Astrocyte of the hippocampus (primary cell): ENCODE results near the gene ATP6V1A.

Experiments
- DNase-seq: peaks from one replicate; pipeline ENCODE4 v3.0.0; 2011; ENCODE audit warnings: low read depth, low spot score

Gene ATP6V1A

GRCh38 chr3:113746548-113747282 lies at the start of gene ATP6V1A:
TSS of gene ATP6V1A (plus strand) at chr3:113747035. CDS start at chr3:113778754, 31,719 bp downstream.
- peak; percentile 96 for DNase-seq

DNA sequence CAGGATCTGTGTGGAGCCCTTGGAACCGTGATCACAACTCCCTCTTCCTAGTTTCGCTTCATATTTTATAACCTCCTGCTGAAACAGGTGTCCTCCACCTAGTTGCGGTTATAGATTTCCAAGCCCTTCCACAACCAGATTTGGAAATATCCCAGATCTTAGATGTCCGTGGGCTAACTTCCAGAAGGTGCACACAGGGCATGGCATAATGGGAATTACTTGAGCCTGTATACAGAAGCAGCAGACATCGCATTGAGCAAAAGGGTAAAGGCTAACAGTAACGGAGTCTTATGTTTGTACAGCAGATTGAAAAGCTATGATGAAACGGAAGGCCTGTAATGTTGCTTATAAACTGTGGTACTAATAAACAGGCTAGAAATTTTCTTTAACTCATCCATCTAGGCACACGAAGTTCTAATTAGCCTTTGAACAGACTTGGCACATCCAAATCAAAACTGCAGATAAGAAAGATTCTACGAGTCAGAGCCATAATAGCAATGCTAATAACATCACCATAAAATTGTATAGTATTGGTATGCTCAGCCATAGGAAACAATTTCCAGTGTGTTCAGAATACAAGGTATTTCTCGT lies 49.2 kb upstream of the ATP6V1A start:
- no peak for DNase-seq

- DNase-seq: no peak
Measured at GRCh38 chr3:113698213-113698742, 48.6 kb upstream of the ATP6V1A start.

DNA sequence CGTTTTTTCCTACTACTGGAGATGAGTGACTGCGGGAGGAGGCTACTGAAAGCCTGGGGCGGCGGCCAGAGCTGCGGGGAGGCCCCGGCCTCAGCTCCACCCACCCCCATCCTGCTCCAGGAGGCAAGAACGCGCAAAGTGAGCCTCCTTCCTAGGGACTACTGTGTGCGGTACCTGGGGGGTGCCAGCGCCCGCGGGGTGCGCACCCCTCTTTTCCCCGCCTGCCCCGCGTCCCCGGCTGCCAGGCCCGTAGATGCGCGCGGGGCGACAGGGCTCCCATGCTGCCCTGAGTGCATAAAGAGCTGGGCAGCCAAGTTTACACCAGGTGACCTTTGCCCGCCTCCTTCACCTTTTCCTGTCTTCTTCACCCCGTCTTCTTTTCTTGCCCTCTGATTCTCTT lies 47.9 kb upstream of the ATP6V1A start:
- peak; percentile 11 for DNase-seq

- DNase-seq: no peak
Measured at GRCh38 chr3:113707835-113708234, 39.0 kb upstream of the ATP6V1A start.

DNA sequence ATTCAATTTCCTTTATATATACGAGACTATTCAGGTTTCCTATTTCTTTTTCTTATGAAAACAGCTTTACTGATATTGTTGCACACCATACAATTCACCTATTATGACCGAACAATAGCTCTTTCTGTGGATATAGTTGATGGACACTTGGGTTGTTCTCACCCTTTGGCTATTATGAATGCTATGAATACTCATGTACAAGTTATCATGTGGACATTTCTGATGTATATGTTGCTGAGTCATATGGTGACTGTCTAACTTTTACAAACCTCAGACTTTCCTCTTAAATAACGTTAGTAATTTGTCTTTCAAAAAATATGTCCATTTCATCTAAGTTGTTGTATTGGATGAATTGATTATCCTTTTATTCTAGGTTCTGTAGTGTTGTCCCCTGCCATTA lies 34.7 kb upstream of the ATP6V1A start:
- DNase-seq: no peak

DNA sequence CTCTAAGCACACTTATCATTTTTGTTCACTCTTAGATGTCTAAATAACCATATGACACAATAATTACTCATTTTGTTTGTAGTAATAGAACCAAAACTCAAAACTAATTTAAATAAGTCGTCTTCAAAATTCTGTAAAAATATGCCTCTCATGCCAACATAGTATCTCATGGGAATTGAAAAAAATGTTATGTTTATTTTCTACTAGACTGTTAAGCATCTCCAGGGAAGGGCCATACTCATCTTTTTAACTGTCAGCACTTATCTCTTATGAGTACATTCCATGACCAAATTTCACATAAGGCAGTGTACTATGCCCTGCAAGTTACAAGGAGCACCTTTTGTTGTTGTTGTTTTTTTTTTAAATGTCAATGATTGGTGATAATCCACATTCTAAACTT lies 32.1 kb upstream of the ATP6V1A start:
- DNase-seq: no peak

GRCh38 chr3:113717308-113717707 lies 29.5 kb upstream of the ATP6V1A start:
- no peak for DNase-seq

DNA sequence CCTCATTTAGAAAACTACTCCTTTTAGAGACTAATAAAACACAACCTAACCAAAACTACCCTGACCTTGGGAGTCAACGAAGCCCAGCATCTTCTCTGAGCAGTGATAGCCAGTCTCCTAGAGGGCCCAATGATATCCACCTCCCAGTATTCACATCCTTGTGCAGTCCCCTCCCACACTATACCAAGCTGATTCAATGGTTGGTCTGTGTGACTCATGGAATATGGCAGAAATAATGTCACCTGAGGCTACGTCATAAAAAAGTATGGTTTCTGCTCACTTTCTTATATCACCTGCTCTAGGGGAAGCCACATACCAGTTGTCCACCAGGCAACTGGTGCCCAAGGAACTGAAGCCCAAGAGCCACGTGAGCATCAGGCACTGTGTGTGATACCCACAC lies 29.0 kb upstream of the ATP6V1A start:
- DNase-seq: no peak

DNA sequence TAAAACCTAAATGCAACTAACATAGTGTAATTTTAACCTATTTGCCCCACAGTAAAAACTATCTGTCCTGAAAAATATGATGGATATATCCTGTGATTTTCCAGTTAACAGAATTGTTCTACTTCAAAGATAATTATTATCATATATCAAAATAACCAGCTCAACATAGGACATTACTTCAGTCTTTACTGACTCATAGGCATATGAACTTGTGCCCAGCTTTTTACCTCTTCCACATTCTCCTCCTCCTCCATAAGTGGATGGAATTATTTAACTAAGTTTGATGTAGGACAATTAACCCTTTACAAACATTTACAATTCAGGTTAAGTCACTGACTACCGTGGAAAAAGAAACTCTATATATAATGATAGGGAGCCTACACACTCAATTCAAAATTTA lies 27.5 kb upstream of the ATP6V1A start:
- DNase-seq: no peak

- DNase-seq: no peak
Measured at GRCh38 chr3:113719758-113720157, 27.1 kb upstream of the ATP6V1A start.

DNA sequence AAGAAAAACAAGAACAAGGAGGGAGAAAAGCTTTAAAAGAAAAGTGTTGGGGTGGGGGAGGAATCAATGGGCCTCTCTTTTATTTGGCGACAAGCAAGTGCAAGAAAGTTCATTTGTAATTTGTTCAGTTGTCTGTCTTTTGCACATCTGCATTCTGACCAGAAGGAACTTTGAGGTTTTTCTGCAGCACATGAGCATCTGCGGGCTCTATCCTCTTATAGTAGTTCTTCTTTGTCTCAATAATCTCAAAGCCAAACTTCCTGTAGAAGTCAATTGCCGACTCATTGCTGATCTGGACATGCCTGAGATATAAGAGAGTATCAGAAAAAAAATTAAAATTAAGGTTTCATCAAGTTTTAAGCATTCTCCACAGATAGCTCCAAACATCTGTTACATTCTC lies 25.2 kb upstream of the ATP6V1A start:
- no peak for DNase-seq

- DNase-seq: no peak
Measured at GRCh38 chr3:113728661-113729060, 18.2 kb upstream of the ATP6V1A start.

DNA sequence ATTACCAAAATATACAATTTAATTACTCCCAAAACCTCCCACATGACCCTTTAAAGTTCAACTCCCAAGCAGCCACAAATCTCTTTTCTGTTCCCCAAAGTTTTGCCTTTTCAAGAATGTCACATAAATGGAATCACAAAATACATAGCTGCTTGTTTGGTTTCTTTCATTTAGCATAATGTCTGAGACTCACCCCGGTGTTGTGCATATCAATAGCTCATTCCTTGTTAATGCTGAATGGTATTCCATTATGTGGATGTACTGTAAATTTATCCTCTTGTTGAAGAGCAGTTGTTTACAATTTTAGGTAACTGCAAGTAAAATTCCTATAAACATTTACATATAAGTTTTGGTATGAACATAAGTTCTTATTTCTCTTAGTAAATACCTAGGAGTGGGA lies 16.3 kb upstream of the ATP6V1A start:
- DNase-seq: no peak

DNA sequence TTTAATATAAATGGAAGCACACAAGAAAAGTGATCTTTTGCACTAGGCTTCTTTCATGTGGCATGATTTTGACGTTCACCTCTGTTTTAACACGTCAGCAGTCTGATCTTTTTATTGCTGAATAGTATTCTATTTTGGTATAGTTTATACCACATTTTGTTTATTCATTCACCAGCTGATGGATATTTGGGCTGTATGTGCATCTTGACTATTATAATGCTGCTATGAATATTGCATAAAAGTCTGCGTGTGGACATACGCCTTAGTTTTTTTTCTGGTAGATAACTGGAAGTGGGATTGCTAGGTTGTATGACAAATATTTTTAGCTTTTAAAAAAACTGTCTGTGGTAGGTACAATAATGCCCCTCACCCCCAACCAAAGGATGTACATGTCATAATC lies 15.1 kb upstream of the ATP6V1A start:
- no peak for DNase-seq

- DNase-seq: peak; percentile 70
Measured at GRCh38 chr3:113736548-113737089, 10.2 kb upstream of the ATP6V1A start.

DNA sequence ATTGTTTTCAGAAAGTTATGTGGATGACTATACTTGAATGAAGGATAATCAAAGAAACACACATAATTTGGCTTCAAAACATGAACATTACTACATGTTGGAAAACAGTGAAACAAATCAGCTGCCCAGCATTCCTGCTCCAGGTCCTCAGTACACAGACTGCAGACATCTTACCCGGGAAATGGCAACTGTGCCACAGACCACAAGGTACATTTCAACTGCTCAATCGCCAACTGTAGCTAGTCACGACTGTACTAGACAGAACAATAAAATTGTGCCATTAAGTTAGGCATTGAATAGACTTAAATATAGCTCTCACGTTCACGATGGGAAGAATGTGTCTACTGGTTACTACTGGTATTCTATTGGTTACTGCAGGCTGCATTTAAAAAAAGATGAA lies 5.7 kb upstream of the ATP6V1A start:
- peak; percentile 26 for DNase-seq

DNA sequence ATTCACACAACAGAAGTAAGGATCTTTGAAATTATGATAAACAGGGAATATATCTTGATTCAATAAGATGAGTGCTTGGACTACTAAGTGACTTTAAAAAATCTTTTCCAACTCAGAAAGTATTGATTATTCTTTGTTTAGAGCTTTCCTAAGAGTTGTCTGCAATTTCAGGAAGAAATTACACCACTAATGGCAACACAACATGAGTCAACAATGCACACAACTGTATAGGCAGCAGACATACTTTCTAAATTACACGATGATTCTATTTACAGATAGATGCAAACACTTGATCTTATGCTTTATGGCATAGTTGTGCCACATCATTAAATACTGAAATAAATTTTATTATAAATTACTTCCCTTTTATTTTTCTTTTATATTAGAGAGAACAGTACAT lies 5.2 kb upstream of the ATP6V1A start:
- DNase-seq: no peak

DNA sequence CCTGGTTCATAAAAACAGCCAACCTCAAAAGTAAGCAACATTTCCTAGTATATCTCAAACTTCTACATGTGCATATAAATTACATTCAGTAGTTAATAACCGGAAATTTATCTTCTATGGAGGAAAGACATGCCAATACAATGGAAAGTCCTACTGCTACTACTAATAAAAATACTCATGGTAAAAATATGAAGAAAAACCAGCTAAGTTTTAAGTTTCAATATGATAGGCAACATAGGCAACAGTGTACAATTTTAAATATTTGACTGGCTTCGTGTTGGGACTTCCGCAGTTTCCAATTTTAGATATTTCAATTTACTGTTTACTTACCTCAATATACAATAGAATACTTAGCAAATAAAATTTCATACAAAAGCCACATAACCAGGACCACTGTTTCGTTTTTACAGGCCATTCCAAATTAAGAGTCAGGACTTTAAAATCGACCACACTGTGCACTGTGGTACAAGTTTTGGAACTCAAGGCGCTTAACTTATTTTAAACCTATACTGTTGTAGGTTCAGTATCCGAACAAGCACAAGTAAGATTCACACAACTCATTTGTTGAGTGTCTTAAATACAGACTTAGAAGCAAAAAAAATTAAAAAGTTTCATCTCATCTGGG lies 3.7 kb upstream of the ATP6V1A start:
- no peak for DNase-seq

DNA sequence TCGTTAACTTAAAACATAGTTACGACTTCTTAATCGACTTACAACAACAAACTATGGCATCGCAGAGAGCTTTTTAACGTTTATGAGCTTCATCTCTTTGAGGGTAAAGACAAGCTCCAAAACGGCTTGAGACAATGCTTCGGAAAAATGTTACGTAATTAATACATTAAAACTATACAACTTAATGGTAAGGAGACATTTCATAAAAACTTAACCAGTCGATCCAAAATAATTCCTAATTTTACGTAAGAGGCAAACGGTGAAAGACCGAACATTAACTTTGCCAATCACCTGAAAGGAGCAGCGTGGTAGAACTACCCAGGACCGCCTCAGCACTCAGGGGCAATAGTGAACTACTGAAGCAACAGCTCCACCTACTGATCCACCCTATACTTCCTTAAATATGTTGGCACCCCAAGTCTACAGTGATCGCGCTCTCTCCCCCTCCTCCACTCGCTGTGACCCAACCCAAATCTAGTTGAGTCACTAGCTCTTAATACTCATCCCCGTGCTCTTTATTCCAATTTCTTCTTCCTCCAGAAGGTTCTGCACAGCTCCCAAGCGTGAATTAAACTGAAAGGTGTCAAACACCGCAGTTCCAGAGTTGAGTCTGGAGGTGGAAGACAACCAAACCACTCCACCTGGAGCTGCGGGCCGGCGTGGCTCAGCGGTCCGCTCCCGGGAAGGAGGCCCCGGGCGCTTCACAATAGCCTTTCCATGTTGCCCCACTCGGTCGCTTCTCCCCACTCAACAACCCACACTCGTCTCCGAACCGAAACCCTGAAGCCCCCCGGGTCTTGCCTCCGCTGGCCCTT lies 1.7 kb upstream of the ATP6V1A start:
- peak; percentile 91 for DNase-seq

- DNase-seq: peak; percentile 96
Measured at GRCh38 chr3:113745756-113746547, 883 bp upstream of the ATP6V1A start, which contains the start of gene NAA50. TSS of gene NAA50 (minus strand) at chr3:113746249. CDS start at chr3:113745949, 300 bp downstream.
